DOHH2 (cell line): ENCODE data around the gene DPYD.

Source experiments
- H3F3A ChIP-seq: fragments of 200-600 bp; sonication (generic), shearing (Covaris generic); 2 replicates; pipeline ENCODE4 v1.6.0; 2016; ENCODE audit warnings: antibody characterized with exemption, mild to moderate bottlenecking; ENCODE audit not compliant: control insufficient read depth, insufficient read depth
- H3K27ac ChIP-seq: fragments of 200-600 bp; sonication (generic); 2 replicates; pipeline ENCODE4 v1.5.1; 2014; ENCODE audit warnings: low read depth, mild to moderate bottlenecking, low read length, moderate library complexity
- H3K27me3 ChIP-seq: fragments of 200-600 bp; sonication (generic); 2 replicates; pipeline ENCODE4 v1.6.1; 2014; ENCODE audit warnings: mild to moderate bottlenecking, low read length, mixed read lengths; ENCODE audit not compliant: control insufficient read depth
- H3K36me3 ChIP-seq: fragments of 200-600 bp; sonication (generic); 2 replicates; pipeline ENCODE4 v1.6.1; 2014; ENCODE audit warnings: mild to moderate bottlenecking, low read length, moderate library complexity, mixed read lengths; ENCODE audit not compliant: control insufficient read depth
- H3K4me1 ChIP-seq: fragments of 200-600 bp; sonication (generic); 2 replicates; pipeline ENCODE4 v1.6.1; 2014; ENCODE audit warnings: mild to moderate bottlenecking, low read length, mixed read lengths; ENCODE audit not compliant: control insufficient read depth
- H3K4me2 ChIP-seq: fragments of 200-600 bp; sonication (generic); 2 replicates; pipeline ENCODE4 v1.6.0; 2014; ENCODE audit warnings: mild to moderate bottlenecking, low read length, moderate library complexity
- H3K4me3 ChIP-seq: fragments of 200-600 bp; sonication (generic); 2 replicates; pipeline ENCODE4 v1.5.1; 2014; ENCODE audit warnings: mild to moderate bottlenecking, low read length, mixed read lengths
- H3K79me2 ChIP-seq: fragments of 200-600 bp; sonication (generic); 2 replicates; pipeline ENCODE4 v1.6.1; 2014; ENCODE audit warnings: mild to moderate bottlenecking, low read length, mixed read lengths; ENCODE audit not compliant: control insufficient read depth
- H3K9me2 ChIP-seq: fragments of 200-600 bp; sonication (generic); replicated peaks from 2 replicates; pipeline ENCODE4 v1.6.1; 2014; ENCODE audit warnings: mild to moderate bottlenecking, low read length, mixed read lengths; ENCODE audit not compliant: control insufficient read depth
- H3K9me3 ChIP-seq: fragments of 200-600 bp; sonication (generic); 2 replicates; pipeline ENCODE4 v1.6.1; 2014; ENCODE audit warnings: antibody characterized with exemption, low read length, mixed read lengths; ENCODE audit not compliant: control insufficient read depth, insufficient read depth
- H4K20me1 ChIP-seq: fragments of 200-600 bp; sonication (generic); 2 replicates; pipeline ENCODE4 v1.6.0; 2014; ENCODE audit warnings: low read depth, mild to moderate bottlenecking, antibody characterized with exemption, low read length, moderate library complexity; ENCODE audit not compliant: control insufficient read depth, insufficient read depth
- CTCF ChIP-seq: fragments of 200-600 bp; sonication (generic); IDR thresholded peaks from one replicate; pipeline ENCODE4 v1.5.1; 2014; ENCODE audit warnings: antibody characterized with exemption, mild to moderate bottlenecking, low read depth, low read length; ENCODE audit not compliant: poor library complexity, severe bottlenecking
- EZH2phosphoT487 ChIP-seq: fragments of 200-600 bp; sonication (generic); IDR thresholded peaks from 2 replicates; pipeline ENCODE4 v1.6.1; 2017; ENCODE audit warnings: borderline replicate concordance, mild to moderate bottlenecking, antibody characterized with exemption, low read length, moderate library complexity, mixed read lengths

Gene DPYD

DNA sequence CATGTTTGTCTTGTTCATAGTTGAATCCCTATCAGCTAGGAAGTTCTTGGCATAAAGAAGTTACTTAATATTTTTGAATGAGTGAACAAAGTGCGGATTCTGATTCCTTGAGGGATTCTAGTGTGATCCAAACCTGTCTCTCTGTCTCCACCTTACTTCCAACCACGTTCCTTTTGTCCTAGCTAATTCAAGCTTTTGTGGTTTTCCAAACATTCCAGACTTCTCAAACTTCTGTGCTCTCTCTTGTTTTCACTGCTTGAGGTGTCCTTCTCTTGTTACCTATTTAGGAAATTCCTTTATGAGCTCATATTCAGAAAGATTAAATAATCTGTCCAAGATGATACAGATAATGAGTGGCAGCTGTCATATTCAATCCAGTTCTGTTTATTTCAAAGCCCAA lies 846.1 kb downstream of the DPYD start:
- Histone ChIP-seq H3K4me2 (no peak overlapping the region), H3K36me3 (no peaks in the 10 kb centered on the region), H3K27ac (no peak overlapping the region), H3K9me2 (no peaks in the 10 kb centered on the region), H3K27me3 (no peaks in the 10 kb centered on the region), H3K9me3 (no peaks in the 10 kb centered on the region), H3K4me3 (no peak overlapping the region), H4K20me1 (no peaks in the 10 kb centered on the region), H3K79me2 (no peaks in the 10 kb centered on the region), H3F3A (no peaks in the 10 kb centered on the region), H3K4me1 (no peaks in the 10 kb centered on the region)
- TF ChIP-seq EZH2phosphoT487 = no peak
- no peak for TF ChIP-seq CTCF

GRCh38 chr1:97073936-97074335 lies 846.9 kb downstream of the DPYD start:
- Histone ChIP-seq H3K9me2 (no peaks in the 10 kb centered on the region), H3K27me3 (no peaks in the 10 kb centered on the region), H3K4me2 (no peak overlapping the region), H3F3A (no peaks in the 10 kb centered on the region), H3K9me3 (no peaks in the 10 kb centered on the region), H3K36me3 (no peaks in the 10 kb centered on the region), H3K4me1 (no peaks in the 10 kb centered on the region), H3K4me3 (no peak overlapping the region), H3K79me2 (no peaks in the 10 kb centered on the region), H4K20me1 (no peaks in the 10 kb centered on the region), H3K27ac (no peak overlapping the region)
- TF ChIP-seq EZH2phosphoT487 (no peak), CTCF (no peak)

- Histone ChIP-seq H3K4me3 (no peak overlapping the region), H3F3A (no peaks in the 10 kb centered on the region), H3K79me2 (no peaks in the 10 kb centered on the region), H3K9me2 (no peaks in the 10 kb centered on the region), H3K4me1 (no peaks in the 10 kb centered on the region), H3K36me3 (no peaks in the 10 kb centered on the region), H4K20me1 (no peaks in the 10 kb centered on the region), H3K9me3 (no peaks in the 10 kb centered on the region), H3K27me3 (no peaks in the 10 kb centered on the region), H3K27ac (no peak overlapping the region), H3K4me2 (no peak overlapping the region)
- TF ChIP-seq EZH2phosphoT487 (no peak), CTCF (no peak)
Observed at GRCh38 chr1:97073169-97073568, 847.7 kb downstream of the DPYD start.

GRCh38 chr1:97071173-97071572 lies 849.7 kb downstream of the DPYD start:
- H4K20me1 ChIP-seq = no peaks in the 10 kb centered on the region
- no peak overlapping the region for H3K4me3 ChIP-seq
- no peaks in the 10 kb centered on the region for H3K27me3 ChIP-seq
- 0 out of 2 replicates have a peak, but pooled peaks cover 1% of the 10 kb centered on the region for H3K9me3 ChIP-seq
- no peaks in the 10 kb centered on the region for H3K4me1 ChIP-seq
- TF ChIP-seq CTCF = no peak
- TF ChIP-seq EZH2phosphoT487 = no peak
- H3K4me2 ChIP-seq = no peak overlapping the region
- no peak overlapping the region for H3K27ac ChIP-seq
- H3K36me3 ChIP-seq = no peaks in the 10 kb centered on the region
- no peaks in the 10 kb centered on the region for H3F3A ChIP-seq
- H3K79me2 ChIP-seq = no peaks in the 10 kb centered on the region
- no peaks in the 10 kb centered on the region for H3K9me2 ChIP-seq
